GM19043 (cell line): ENCODE data around the gene F5.
"Not testable (repeated sequence)": the region's sequence is repeated elsewhere in the genome, so short reads cannot be mapped to it uniquely, and the experiment has no call there.

Source experiments
- ATAC-seq: cut with Tn5 transposase; IDR thresholded peaks from one replicate; pipeline ENCODE4 v1.9.1; 2021; ENCODE audit warnings: low read depth; ENCODE audit not compliant: unreplicated experiment

F5 gene

DNA sequence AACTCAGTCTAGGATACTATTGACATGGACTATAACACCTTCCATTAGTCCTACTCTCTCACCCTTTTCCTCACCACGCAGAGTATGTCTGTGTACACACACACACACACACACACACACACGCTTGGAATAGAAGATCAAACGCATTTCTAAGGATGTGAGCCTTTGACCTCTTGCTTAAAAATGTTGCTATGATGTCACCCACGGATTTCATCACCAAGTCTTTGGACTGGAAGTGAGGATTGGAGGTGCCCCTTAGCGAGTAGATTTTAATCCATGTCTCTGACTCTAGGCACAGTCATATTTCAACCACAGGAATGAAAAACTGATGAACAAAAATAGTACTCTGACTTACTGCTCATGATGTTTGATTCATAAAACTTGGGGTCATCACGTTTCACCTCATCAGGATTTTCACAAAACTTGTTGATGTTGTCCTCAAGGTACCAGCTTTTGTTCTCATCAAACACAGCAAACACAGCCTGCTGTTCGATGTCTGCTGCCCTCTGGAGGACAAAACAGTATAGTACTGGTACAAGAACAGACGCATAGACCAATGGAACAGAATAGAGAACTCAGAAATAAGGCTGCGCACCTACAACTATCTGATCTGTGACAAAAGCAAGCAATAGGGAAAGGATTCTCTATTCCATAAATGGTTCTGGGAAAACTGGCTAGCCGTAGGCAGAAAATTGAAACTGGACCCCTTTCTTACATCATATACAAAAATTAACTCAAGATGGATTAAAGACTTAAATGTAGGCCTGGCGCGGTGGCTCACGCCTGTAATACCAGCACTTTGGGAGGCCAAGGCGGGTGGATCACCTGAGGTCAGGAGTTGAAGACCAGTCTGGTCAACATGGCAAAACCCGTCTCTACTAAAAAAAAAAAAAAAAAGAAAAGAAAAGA is 39.9 kb downstream of the F5 start:
- ATAC-seq: no peak

DNA sequence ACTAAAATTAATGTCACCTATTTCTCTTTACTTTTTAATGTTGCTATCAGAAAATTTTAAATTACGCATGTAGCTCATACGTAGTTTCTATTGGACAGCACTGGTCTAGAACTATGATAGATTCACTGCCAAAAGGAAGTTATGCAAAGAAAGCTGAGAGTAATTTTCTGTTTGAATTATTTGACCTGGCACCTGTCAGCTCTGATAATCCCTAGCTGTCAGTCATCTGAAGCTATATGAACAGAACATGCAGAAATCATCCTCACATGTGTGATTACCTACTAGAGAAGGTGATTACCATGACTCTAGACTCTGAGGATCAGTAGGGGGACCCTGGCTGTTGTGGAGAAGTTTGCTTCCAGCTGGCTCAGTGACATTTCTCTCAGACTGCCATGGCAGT is 40.8 kb downstream of the F5 start:
- ATAC-seq: no peak

DNA sequence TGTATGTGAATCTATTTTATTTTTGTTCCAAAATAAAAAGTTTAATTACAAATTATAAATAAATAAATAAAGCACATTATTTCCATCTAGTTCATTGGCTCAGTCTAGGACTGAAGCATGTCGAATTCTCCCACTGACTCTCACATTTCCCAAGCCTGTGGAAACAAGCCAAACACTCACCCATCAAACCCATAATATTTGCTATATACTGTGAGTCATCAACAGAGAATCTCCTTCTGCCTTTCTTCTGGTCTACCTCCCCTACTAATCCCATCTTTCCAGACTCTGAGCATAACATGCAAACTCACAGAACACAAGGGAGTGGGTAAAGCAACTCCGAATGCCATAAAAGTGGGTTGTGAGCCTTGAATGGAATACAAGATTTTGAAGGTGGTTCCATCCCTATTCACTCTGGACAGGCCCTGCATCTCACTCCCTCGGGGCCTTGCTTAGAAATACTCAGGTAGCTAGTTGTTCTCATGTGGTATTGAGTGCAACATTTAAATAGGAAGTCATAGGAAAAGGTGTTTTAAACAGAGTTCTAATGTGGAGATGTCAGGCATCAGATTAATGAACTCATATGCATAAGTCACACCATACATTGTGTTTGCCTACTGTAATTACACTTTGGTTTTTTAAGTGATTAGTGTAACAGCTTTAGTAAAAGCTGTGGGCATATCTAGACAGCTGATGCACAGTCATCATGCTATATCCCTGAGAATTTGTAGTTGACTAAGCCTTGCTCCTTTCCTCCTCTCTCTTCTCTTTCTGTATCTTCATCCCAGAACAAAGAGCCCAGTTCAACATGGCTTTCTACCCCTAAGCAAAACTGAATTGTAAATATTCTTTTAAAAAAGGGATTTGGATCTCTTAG is 47.0 kb downstream of the F5 start:
- ATAC-seq: no peak

DNA sequence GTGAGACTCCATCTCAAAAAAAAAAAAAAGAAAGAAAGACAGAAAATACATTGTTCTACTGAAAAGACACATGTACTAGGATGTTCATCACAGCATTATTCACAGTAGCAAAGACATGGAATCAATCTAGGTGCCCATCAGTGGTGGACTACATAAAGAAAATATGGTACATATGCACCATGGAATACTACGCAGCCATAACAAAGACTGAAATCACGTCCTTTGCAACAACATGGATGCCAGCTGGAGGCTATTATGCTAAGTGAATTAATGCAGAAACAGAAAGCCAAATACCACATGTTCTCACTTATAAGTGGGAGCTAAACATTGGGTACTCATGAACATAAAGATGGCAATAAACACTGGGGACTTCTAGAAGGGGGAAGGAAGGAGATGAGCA is 51.6 kb downstream of the F5 start:
- no peak for ATAC-seq

DNA sequence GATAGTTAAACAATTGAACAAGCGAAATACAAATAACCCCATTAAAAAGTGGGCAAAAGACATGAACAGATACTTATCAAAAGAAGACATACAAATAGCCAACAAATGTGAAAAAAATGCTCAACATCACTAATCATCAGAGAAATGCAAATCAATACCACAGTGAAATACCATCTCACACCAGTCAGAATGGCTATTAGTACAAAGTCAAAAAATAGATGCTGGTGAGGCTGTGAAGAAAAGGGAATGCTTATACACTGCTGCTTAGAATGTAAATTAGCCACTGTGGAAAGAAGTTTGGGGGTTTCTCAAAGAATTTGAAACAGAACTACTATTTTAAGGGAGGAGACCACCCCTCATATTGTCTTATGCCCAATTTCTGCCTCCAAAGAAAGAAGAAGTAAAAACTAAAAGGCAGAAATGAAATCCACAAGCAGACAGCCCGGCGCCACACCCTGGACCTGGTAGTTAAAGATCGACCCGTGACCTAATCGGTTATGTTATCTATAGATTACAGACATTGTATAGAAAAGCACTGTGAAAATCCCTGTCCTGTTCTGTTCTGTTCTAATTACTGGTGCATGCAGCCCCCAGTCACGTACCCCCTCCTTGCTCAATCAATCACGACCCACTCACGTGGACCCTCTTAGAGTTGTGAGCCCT is 52.6 kb downstream of the F5 start:
- not testable (repeated sequence) for ATAC-seq

DNA sequence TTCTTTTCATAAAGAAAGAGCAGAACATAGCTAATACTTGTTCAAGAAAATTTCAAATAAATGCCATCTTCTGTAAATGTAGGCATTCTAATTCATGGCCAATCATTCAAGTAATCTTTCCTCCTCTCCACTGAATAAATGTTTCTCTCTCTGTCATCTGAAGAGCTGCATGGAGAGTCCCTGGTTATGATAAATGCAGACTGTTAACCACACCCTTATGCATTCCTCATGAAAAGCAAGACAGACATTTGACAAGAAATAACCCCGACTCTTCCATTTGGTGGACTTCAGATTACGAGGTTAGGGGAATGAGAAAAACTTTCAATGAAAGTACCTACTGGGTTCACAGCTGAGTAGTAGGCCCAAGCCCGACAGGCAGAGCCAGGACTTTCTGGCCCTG is 55.8 kb downstream of the F5 start:
- ATAC-seq: no peak

DNA sequence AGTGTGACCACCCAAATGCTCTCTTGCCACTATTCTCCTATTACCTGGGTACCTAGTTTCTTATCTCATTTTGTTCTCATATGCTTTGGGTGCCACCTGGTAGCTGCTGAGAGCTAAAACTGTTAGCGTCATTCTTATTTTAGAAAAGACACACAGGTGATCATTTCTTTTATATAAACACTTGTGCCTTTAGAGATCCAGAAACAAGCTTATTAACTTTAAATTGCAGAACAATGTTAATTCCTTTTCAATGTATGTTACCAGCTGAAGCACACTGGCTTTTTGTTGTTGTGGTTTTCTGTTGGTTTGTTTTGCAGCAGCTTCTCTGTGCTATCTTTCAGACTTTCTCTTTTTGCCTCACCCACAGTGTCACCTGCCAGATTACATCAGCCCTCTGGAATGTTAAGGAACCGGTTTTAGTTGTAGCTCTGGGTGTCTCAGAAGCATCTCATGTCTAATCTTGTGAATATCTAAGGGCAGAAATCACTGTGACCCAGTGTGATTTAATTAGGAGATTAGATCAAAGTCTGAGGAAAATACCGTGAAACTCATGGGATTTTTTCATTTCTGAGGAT is 57.1 kb downstream of the F5 start:
- ATAC-seq: no peak

DNA sequence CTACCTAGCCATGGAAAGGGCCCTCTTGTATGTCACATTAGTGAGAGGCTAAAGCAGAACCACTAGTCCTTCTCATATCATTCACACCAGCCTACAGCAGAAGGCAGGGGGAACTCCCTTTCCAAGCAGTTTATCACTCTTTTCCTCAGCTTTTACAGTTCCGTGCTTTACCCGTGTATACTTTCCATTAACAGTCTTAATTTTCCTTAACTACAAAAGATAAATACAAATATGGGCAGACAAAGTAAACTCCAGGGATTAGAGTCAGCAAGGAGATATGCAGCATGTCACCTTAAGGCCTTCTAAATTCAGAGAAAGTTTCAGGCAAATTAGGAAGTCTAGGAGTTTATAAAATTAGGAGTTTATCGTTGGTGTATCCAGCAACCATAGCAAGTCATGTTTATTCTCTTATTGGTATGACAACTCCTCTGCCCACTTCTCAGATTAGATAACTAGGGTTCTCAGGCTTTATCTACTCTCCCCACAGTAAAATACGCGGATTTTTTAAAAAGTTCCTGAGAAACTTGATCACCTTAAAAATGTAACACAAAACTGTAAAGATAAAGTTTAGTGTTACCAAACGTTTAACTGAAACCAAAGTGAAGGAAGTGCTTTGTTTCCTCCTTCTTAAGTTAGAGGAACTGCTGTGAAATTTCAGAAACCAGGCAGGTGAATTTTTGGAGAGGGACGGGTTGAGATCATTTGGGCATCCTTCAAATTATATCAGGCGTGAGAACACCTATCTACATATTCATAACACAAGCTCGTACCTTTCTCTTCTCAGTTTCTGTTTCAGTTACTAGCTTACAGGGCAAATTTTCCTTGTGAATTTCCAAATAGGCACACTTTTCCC is 57.8 kb downstream of the F5 start:
- no peak for ATAC-seq

DNA sequence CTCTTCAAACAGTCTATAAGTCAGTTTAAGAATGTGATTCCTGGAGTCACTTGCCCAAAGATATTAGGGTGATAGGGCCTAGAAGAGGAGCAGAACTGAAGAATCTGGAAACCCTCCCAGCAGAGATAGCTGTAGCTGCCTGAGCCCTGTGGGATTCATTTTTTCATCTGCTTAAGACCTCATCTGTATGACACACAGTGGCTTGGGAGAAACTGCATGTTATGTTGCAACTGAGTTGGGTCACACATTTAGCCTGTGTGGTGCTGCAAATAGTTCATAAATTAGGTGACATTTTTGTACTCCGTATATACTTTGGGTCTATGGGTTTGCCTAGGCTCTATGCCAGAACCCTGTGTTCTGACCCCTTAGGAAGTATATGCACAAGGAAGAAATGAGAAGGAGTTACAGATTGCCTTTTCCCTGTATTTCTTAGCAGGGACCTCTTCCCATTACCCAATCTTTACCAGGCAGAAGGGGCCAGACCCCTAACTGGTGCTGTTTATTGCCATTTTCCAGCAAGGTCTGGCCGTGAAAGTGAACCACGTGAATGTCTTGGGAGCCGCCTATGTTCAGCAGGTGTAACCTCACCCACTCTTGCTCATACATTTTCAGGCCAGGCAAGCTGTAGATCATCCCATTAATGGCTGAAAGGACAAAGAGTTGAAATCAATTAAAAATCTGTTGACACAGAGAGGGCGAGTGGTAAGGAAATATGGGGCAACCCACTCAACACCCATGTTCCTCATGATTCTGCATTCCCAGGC is 58.6 kb downstream of the F5 start:
- ATAC-seq: no peak

DNA sequence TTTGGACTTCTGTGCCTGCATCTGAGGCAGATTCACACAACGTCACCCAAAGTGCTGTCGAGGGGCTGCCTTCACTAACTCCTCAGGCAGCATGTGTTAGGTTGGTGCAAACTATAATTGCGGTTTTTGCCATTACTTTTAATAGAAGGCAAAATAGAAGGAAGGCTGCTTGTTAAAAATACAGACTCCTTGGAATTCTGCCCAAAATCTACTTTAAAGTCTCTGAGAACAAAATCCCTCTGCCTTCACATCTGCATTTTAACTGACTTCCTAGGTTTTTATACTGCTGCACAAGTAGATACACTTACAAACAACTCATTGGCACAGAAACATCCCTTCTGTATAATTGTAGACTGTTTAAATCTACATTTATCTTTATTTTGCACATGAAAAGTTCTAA is 59.3 kb downstream of the F5 start:
- ATAC-seq: no peak

DNA sequence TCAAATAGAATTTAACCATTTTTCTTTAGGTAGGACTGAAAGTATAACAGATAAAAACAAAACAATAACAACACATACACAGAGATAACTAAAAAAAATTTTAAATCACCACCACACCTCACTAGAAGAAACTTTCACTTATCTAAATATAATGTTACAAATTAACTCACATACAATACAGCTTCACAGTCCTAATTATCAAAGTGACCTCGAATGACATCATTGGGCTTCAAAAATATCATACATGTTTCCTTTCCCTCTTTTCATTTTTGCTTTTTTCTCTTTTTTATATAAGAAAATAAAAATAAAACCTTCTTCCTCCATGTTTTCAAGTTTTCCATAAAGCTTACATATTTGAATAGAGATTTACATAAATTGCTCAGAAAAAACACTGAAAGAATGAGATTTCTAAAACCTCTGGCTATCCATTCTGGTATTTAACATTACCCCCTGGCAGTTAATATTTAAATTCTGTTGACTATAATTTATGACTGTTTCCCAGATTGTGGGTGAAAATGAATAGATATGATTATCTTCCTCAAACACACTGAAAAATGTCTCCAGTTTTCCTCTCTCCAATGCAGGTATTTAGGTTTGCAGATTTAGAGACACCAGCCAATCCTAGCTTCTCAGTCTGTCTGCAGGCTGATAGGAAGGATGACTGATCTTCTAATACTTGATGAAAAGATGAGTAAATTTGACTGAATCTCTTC is 60.0 kb downstream of the F5 start:
- ATAC-seq: no peak

DNA sequence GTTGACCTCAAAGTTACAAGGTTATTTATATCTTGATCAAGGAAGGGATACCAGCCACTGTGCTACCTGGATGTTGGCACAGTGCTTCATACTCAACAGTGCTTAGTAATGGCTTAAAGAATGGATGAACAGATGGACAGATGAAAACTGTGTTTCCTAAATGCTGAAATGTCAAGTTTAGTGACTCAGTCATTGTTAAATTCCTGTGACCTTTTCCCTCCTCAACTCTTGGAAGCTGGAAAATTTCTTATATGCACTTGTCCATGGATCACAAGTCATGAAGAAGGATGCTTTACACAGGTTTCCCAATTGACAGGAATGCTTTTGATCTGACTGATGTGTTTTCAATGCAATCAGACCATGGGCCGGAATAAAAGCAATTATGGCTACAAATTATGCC is 60.9 kb downstream of the F5 start:
- no peak for ATAC-seq

DNA sequence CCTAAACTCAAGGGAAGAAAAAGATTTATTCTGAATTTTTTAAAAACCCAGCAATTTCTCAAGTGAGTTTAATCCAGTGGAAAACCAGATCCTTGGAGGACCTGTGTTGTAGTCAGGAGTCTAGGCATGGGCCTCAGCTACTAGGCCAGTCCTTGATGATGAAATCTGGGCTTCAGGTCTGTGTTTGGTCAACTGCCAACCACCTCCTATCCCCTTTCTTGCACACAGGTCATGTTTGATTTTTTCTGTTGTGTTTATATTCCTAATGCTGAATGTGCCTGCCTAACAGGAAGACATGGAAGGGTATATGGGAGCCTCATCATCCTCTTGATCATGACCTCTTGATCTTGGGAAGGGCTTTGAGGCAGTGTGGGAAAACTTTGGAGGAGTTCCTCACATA is 62.4 kb downstream of the F5 start:
- ATAC-seq: no peak

DNA sequence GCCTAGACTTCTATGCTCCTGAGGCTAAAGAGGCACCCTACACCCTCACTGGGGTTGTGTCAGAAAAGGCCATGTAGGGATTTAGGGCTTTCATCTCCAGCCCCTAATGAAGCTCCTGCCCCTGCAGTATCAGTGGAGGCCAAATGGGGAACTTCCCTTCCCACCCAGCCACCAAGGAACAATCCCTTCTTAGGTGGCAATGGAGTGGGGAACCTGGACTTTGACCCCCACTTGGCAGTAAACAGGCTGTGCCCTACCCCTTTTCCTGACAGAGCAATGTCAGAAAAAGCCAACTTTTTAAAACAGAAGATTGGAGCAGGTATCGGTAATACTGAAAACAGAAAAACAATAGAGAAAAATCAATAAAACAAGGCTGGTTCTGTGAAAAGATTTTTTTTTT is 65.1 kb downstream of the F5 start:
- no peak for ATAC-seq

DNA sequence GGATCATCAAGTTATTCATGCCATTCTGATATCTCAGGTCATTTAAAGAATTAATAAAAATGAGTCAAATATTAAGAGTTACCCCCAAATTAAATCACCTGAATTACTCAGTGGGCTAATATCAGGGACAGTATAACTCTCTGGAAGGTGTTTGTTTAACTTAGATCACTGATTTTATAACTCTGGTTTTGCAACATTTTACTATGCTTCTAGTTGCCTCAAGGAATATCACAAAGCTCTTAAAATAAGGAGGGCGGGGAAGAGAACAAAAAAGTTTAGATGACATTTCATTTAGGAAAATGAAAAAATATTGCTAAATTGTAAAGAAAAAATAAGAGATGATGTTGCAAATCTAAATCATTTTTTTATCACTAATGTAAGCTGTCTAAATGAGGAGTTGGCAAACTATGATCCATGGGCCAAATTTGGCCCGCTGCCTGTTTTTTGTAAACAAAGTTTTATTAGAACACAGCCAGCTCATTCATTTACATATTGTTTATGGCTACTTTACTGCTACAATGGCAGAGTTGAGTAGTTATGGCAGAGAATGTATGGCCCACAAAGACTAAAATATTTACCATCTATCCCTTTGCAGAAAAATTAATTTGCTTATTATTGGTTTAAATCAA is 68.6 kb downstream of the F5 start:
- no peak for ATAC-seq

DNA sequence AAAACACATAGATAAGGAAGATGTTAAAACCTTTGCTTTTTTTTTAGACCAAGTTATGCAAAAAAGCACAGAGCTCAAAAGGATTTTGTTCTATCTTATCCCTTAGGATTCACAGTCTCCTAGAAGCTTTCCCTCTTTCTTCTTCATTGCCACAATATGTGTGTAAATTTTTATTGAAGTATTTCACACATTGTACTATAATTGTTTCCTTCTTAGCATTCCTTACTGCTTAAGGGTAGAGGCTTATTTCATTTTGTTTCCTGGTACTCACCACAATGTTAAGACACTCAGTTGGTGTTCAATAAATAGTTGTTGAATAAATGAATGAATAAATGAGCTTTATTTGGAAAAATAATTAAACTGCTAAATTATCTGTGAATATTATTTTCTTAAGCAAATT is 70.6 kb downstream of the F5 start:
- ATAC-seq: no peak

DNA sequence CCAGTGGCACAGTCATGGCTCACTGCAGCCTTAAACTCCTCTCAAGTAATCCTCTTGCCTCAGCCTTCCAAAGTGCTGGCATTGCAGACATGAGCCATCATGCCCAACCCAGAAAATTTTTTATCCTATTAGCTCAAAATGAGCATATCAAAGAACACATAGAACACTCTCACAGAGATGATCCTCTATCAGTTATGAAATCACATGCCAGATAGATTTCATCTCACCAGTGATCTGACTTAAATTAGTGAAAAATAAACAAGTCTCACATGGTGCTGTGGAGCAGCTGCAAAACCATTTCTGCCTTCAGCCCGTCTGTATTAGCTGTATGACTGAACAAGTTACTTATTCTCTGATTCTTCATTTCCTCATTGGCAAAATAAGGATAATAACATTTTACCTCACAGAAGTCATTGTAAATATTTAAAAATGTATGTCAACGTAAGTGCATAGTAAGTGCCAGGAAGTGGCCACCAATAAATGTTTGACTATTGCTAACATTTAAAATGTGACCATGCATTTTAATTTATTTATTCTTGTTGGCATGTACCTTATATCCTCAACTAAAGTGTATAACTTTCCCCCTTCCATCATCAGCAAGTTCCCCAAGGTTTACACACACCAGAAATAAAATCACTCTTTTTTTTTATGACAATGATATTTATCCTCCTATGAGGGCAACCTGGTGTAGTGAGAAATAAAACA is 71.6 kb downstream of the F5 start:
- no peak for ATAC-seq

DNA sequence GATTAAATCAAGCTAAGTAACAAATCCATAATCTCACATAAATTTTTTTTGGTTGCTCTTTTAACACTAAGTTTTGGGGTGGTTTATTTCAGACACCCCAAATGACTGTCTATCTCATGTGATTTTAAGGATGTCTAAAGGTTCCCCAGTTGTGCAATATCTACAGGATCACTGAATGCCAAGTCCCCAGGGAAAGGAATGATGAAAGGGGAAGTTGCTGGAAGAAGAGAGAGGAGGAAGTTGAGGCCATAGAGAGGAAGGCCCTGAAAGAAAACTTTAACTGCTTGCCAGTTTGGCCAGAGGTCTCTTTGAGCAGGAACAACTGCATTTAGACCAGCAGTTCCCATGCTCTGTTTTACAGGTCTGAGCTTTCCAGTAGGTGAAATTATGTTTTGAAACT is 73.1 kb downstream of the F5 start:
- no peak for ATAC-seq
